ENCODE measurements around the gene UQCRHL.
"Not testable (repeated sequence)": the region's sequence is repeated elsewhere in the genome, so short reads cannot be mapped to it uniquely, and the experiment has no call there.

UQCRHL gene

GRCh38 chr1:15835205-15835740 is 27.8 kb upstream of the UQCRHL start:
- peak; percentile 43 for DNase-seq

- DNase-seq, result peak; percentile 86
Observed at GRCh38 chr1:15834406-15835204, 27.2 kb upstream of the UQCRHL start.

GRCh38 chr1:15833842-15834405 is 26.5 kb upstream of the UQCRHL start:
- DNase-seq, result no peak

GRCh38 chr1:15833069-15833679 is 25.7 kb upstream of the UQCRHL start:
- DNase-seq, result peak; percentile 41

- no peak for DNase-seq
Observed at GRCh38 chr1:15830258-15830657, 22.8 kb upstream of the UQCRHL start.

GRCh38 chr1:15828931-15829330 is 21.5 kb upstream of the UQCRHL start:
- DNase-seq, result not testable (repeated sequence)

GRCh38 chr1:15827567-15827966 is 20.1 kb upstream of the UQCRHL start:
- not testable (repeated sequence) for DNase-seq

GRCh38 chr1:15826810-15827507 is 19.5 kb upstream of the UQCRHL start:
- no peak for DNase-seq

- no peak for DNase-seq
Observed at GRCh38 chr1:15825800-15826199, 18.4 kb upstream of the UQCRHL start.

- DNase-seq, result no peak
Observed at GRCh38 chr1:15820478-15820877, 13.0 kb upstream of the UQCRHL start.

- DNase-seq, result no peak
Observed at GRCh38 chr1:15816674-15817073, 9.2 kb upstream of the UQCRHL start.

GRCh38 chr1:15810073-15810472 is 2.6 kb upstream of the UQCRHL start:
- DNase-seq, result no peak

GRCh38 chr1:15808955-15809354 is 1.5 kb upstream of the UQCRHL start:
- DNase-seq, result no peak

- DNase-seq, result no peak
Observed at GRCh38 chr1:15807121-15807520, 328 bp downstream of the UQCRHL start.

- DNase-seq, result no peak
Observed at GRCh38 chr1:15804060-15804459, 3.4 kb downstream of the UQCRHL start.

- DNase-seq, result no peak
Observed at GRCh38 chr1:15803380-15803779, 4.1 kb downstream of the UQCRHL start.

- no peak for DNase-seq
Observed at GRCh38 chr1:15802234-15802965, 5.0 kb downstream of the UQCRHL start.

GRCh38 chr1:15799928-15800835 is 7.3 kb downstream of the UQCRHL start:
- no peak for DNase-seq

- no peak for DNase-seq
Observed at GRCh38 chr1:15799004-15799867, 8.2 kb downstream of the UQCRHL start.

- DNase-seq, result no peak
Observed at GRCh38 chr1:15797614-15798390, 9.6 kb downstream of the UQCRHL start.
